ENCODE measurements around the gene ZNF787. TPM values are rescaled to one million over a fixed set of nuclear protein-coding genes. Genes with fewer than 3 reads are reported as not detected.
"Not testable (repeated sequence)": the region's sequence is repeated elsewhere in the genome, so short reads cannot be mapped to it uniquely, and the experiment has no call there.

Gene ZNF787
- total RNA-seq, 4 donors from 2014 or later = 24.9 to 53.1 (median 27.4) TPM

- 91% methylated on average over 31 of the region's 34 CpGs; no CpG with 5 or more reads in 1 of the 2 donors for WGBS, 2 donors (ENCODE audit: low coverage in 1 of 2)
- Histone ChIP-seq H3K4me3 (no peak overlapping the region), H3K36me3 (peaks cover 0 to 14% (median 5%) of the 10 kb centered on the region in 4 donors), H3K27ac (no peak overlapping the region), H3K4me1 (no peaks in the 10 kb centered on the region), H3K27me3 (no peaks in the 10 kb centered on the region), H3K9me3 (no peaks in the 10 kb centered on the region)
- no peak for DNase-seq
- in situ Hi-C loops (cut with MboI; ENCODE audit: low pct_ligation_motif_present in 1 of 4, low pct_unique_long_range_greater_than_20kb in 1 of 4, low sequenced_read_pairs in 3 of 4) (loop anchor here in 1 of 4 donors (25.0 kb wide), 1 partner anchor 213 kb away; the partner anchor contains the start of gene ZSCAN5A), intact Hi-C loops (cut with DNase I; ENCODE audit: low total_unique reads) (no loop called here)
- no peak for TF ChIP-seq POLR2A (IDR thresholded peaks at IDR 0.05)
- no peak for TF ChIP-seq POLR2AphosphoS5 (IDR thresholded peaks at IDR 0.05)
Measured at GRCh38 chr19:56098731-56099568, 22.1 kb downstream of the ZNF787 start.

- H3K4me3 ChIP-seq; H3K27me3 ChIP-seq; DNase-seq; H3K9me3 ChIP-seq; H3K4me1 ChIP-seq; H3K27ac ChIP-seq; intact Hi-C loops (cut with DNase I; ENCODE audit: low total_unique reads): not testable (repeated sequence)
- H3K36me3 ChIP-seq = peaks cover 0 to 14% (median 5%) of the 10 kb centered on the region in 4 donors
- 94% methylated on average over 21 of the region's 21 CpGs; no CpG with 5 or more reads in 1 of the 2 donors for WGBS, 2 donors (ENCODE audit: low coverage in 1 of 2)
- in situ Hi-C loops (cut with MboI; ENCODE audit: low pct_ligation_motif_present in 1 of 4, low pct_unique_long_range_greater_than_20kb in 1 of 4, low sequenced_read_pairs in 3 of 4) = loop anchor here in 1 of 4 donors (25.0 kb wide), 1 partner anchor 214 kb away; the partner anchor contains the start of gene ZSCAN5A
Measured at GRCh38 chr19:56098237-56098636, 22.9 kb downstream of the ZNF787 start.

- no peaks in the 10 kb centered on the region for H3K27me3 ChIP-seq
- no peak for DNase-seq
- no peak overlapping the region for H3K4me3 ChIP-seq
- H3K36me3 ChIP-seq = peaks cover 0 to 14% (median 5%) of the 10 kb centered on the region in 4 donors
- in situ Hi-C loops (cut with MboI; ENCODE audit: low pct_ligation_motif_present in 1 of 4, low pct_unique_long_range_greater_than_20kb in 1 of 4, low sequenced_read_pairs in 3 of 4) (loop anchor here in 1 of 4 donors (25.0 kb wide), 1 partner anchor 215 kb away; the partner anchor contains the start of gene ZSCAN5A), intact Hi-C loops (cut with DNase I; ENCODE audit: low total_unique reads) (no loop called here)
- H3K27ac ChIP-seq = no peak overlapping the region
- TF ChIP-seq CTCF (IDR thresholded peaks at IDR 0.05) (no peak), EP300 (IDR thresholded peaks at IDR 0.05; ENCODE audit: low read depth) (no peak), POLR2AphosphoS5 (IDR thresholded peaks at IDR 0.05) (no peak), POLR2A (IDR thresholded peaks at IDR 0.05) (no peak)
- WGBS, 2 donors (ENCODE audit: low coverage in 1 of 2) = 87% methylated on average over 7 of the region's 7 CpGs; no CpG with 5 or more reads in 1 of the 2 donors
- H3K4me1 ChIP-seq = no peaks in the 10 kb centered on the region
- no peaks in the 10 kb centered on the region for H3K9me3 ChIP-seq
Measured at GRCh38 chr19:56097776-56098175, 23.3 kb downstream of the ZNF787 start.

GRCh38 chr19:56097306-56097705, 23.8 kb downstream of the ZNF787 start:
- DNase-seq = no peak
- no peaks in the 10 kb centered on the region for H3K27me3 ChIP-seq
- peaks cover 0 to 10% (median 5%) of the 10 kb centered on the region in 4 donors for H3K36me3 ChIP-seq
- in situ Hi-C loops (cut with MboI; ENCODE audit: low pct_ligation_motif_present in 1 of 4, low pct_unique_long_range_greater_than_20kb in 1 of 4, low sequenced_read_pairs in 3 of 4) = loop anchor here in 1 of 4 donors (25.0 kb wide), 1 partner anchor 215 kb away; the partner anchor contains the start of gene ZSCAN5A
- H3K4me1 ChIP-seq = no peaks in the 10 kb centered on the region
- no peak for TF ChIP-seq EP300 (IDR thresholded peaks at IDR 0.05; ENCODE audit: low read depth)
- no peak for TF ChIP-seq POLR2A (IDR thresholded peaks at IDR 0.05)
- no peak for TF ChIP-seq CTCF (IDR thresholded peaks at IDR 0.05)
- TF ChIP-seq POLR2AphosphoS5 (IDR thresholded peaks at IDR 0.05) = no peak
- 90 to 93% methylated on average over 11 to 23 of the region's 23 CpGs for WGBS, 2 donors (ENCODE audit: low coverage in 1 of 2)
- no peaks in the 10 kb centered on the region for H3K9me3 ChIP-seq
- H3K4me3 ChIP-seq = no peak overlapping the region
- no peak overlapping the region for H3K27ac ChIP-seq
- intact Hi-C loops (cut with DNase I; ENCODE audit: low total_unique reads) = no loop called here

GRCh38 chr19:56096665-56097064, 24.4 kb downstream of the ZNF787 start:
- no peaks in the 10 kb centered on the region for H3K9me3 ChIP-seq
- 93 to 100% methylated on average over 1 to 12 of the region's 13 CpGs for WGBS, 2 donors (ENCODE audit: low coverage in 1 of 2)
- no peaks in the 10 kb centered on the region for H3K27me3 ChIP-seq
- in situ Hi-C loops (cut with MboI; ENCODE audit: low pct_ligation_motif_present in 1 of 4, low pct_unique_long_range_greater_than_20kb in 1 of 4, low sequenced_read_pairs in 3 of 4) (loop anchor here in 1 of 4 donors (25.0 kb wide), 1 partner anchor 216 kb away; the partner anchor contains the start of gene ZSCAN5A), intact Hi-C loops (cut with DNase I; ENCODE audit: low total_unique reads) (no loop called here)
- H3K36me3 ChIP-seq = peaks cover 0 to 6% (median 2%) of the 10 kb centered on the region in 4 donors
- H3K4me3 ChIP-seq = no peak overlapping the region
- no peaks in the 10 kb centered on the region for H3K4me1 ChIP-seq
- TF ChIP-seq POLR2A (IDR thresholded peaks at IDR 0.05) (no peak), EP300 (IDR thresholded peaks at IDR 0.05; ENCODE audit: low read depth) (no peak), POLR2AphosphoS5 (IDR thresholded peaks at IDR 0.05) (no peak)
- no peak for DNase-seq
- no peak overlapping the region for H3K27ac ChIP-seq
